Osteoblast (primary cell): ENCODE results near the gene CBX1. TPM values are rescaled to one million over a fixed set of nuclear protein-coding genes. Genes with fewer than 3 reads are reported as not detected.
"Not testable (repeated sequence)": the region's sequence is repeated elsewhere in the genome, so short reads cannot be mapped to it uniquely, and the experiment has no call there.

Experiments used
- DNase-seq: peaks from one replicate; pipeline ENCODE4 v3.0.0; 2011; ENCODE audit warnings: low spot score, mixed read lengths; ENCODE audit not compliant: insufficient read length; ENCODE audit errors: missing footprints
- H2AFZ ChIP-seq: 2 replicates; pipeline ENCODE4 v1.6.0; 2011; ENCODE audit warnings: mild to moderate bottlenecking, low read length
- H3K27ac ChIP-seq: 2 replicates; pipeline ENCODE4 v1.5.1; 2011; ENCODE audit warnings: mild to moderate bottlenecking, low read depth, low read length, moderate library complexity
- H3K27me3 ChIP-seq: 2 replicates; pipeline ENCODE4 v1.6.0; 2012; ENCODE audit warnings: mild to moderate bottlenecking, control low read depth, inconsistent platforms, low read length, moderate library complexity; ENCODE audit not compliant: insufficient read depth
- H3K36me3 ChIP-seq: 2 replicates; pipeline ENCODE4 v1.5.1; 2011; ENCODE audit warnings: mild to moderate bottlenecking, low read length, control low read depth, moderate library complexity; ENCODE audit not compliant: insufficient read depth
- H3K4me1 ChIP-seq: 2 replicates; pipeline ENCODE4 v1.5.1; 2011; ENCODE audit warnings: mild to moderate bottlenecking, low read length, control low read depth, moderate library complexity; ENCODE audit not compliant: insufficient read depth
- H3K4me2 ChIP-seq: 2 replicates; pipeline ENCODE4 v1.6.0; 2011; ENCODE audit warnings: mild to moderate bottlenecking, low read length; ENCODE audit not compliant: insufficient read depth
- H3K4me3 ChIP-seq: fragments of 200-600 bp; sonication (generic); 3 replicates; pipeline ENCODE4 v1.5.1; 2012; ENCODE audit warnings: mild to moderate bottlenecking, low read length, inconsistent platforms; ENCODE audit not compliant: insufficient read depth
- H3K79me2 ChIP-seq: 2 replicates; pipeline ENCODE4 v1.6.0; 2012; ENCODE audit warnings: mild to moderate bottlenecking, low read length, control low read depth, inconsistent platforms; ENCODE audit not compliant: insufficient read depth
- H3K9me3 ChIP-seq: 2 replicates; pipeline ENCODE4 v1.5.1; 2011; ENCODE audit warnings: low read depth, low read length, control low read depth
- H4K20me1 ChIP-seq: 2 replicates; pipeline ENCODE4 v1.6.0; 2012; ENCODE audit warnings: mild to moderate bottlenecking, low read length, control low read depth; ENCODE audit not compliant: insufficient read depth
- CTCF ChIP-seq: IDR thresholded peaks from 2 replicates; pipeline ENCODE4 v1.5.1; 2011; ENCODE audit warnings: mild to moderate bottlenecking, low read depth, low read length, moderate library complexity; ENCODE audit errors: extremely low read depth
- total RNA-seq: library from RNA; depleted of rRNA; stranded (reverse); fragments of >200 nt; gene quantifications from 2 replicates; pipeline ENCODE4 v1.2.3, GENCODE V29; 2012

Gene CBX1
- total RNA-seq, 1 donor: 30.0 TPM

DNA sequence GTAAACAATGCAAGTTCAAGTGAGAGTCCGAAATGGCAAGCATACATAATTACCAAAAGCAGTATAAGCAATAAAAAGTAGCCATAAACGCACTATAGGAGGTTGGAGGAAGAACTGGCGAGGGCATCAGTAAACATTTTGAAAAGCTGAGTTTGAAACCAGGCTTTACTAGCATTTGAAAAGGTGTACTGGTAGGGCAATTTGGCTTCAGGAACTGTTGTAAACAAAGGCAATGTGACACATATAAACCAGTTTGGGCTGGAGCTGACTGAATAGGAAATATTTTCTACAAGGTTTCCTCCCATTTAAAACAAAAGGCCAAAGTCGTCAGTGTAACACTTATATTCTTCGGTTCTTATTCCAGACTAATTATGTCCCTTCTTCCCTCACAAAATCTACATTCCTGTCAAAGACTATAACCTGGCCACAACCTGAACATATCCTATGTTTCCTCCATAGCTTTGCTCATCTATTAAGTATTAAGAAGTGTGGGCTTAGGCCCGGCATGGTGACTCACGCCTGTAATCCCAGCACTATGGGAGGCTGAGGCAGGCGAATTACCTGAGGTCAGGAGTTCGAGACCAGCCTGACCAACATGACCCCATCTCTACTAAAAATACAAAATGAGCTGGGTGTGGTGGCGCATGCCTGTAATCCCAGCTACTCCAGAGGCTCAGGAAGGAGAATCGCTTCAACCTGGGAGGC is 7.8 kb downstream of the CBX1 start:
- no peaks in the 10 kb centered on the region for H3K4me1 ChIP-seq
- no peak overlapping the region for H2AFZ ChIP-seq
- no peak for TF ChIP-seq CTCF
- peaks cover 4% of the 10 kb centered on the region for H3K36me3 ChIP-seq
- DNase-seq: no peak
- H3K27me3 ChIP-seq: no peaks in the 10 kb centered on the region
- peaks cover 97% of the 10 kb centered on the region for H3K79me2 ChIP-seq
- H3K4me2 ChIP-seq: no peak overlapping the region
- no peak overlapping the region for H3K27ac ChIP-seq
- no peak overlapping the region for H3K4me3 ChIP-seq
- no peaks in the 10 kb centered on the region for H4K20me1 ChIP-seq
- no peaks in the 10 kb centered on the region for H3K9me3 ChIP-seq

GRCh38 chr17:48084932-48085331 is 16.3 kb downstream of the CBX1 start:
- Histone ChIP-seq H3K79me2 (peaks cover 81% of the 10 kb centered on the region), H3K27me3 (no peaks in the 10 kb centered on the region), H3K4me3 (no peak overlapping the region), H2AFZ (no peak overlapping the region), H3K4me1 (no peaks in the 10 kb centered on the region), H3K36me3 (no peaks in the 10 kb centered on the region), H4K20me1 (peaks cover 20% of the 10 kb centered on the region), H3K4me2 (no peak overlapping the region), H3K27ac (no peak overlapping the region), H3K9me3 (no peaks in the 10 kb centered on the region)
- DNase-seq: no peak
- no peak for TF ChIP-seq CTCF

- Histone ChIP-seq H3K9me3 (no peaks in the 10 kb centered on the region), H3K4me2 (no peak overlapping the region), H3K36me3 (peaks cover 1% of the 10 kb centered on the region), H3K27ac (no peak overlapping the region), H3K27me3 (no peaks in the 10 kb centered on the region), H3K4me1 (peaks cover 2% of the 10 kb centered on the region), H2AFZ (no peak overlapping the region), H3K4me3 (no peak overlapping the region), H4K20me1 (peaks cover 21% of the 10 kb centered on the region), H3K79me2 (peaks cover 79% of the 10 kb centered on the region)
- no peak for DNase-seq
- TF ChIP-seq CTCF: no peak
Observed at GRCh38 chr17:48081858-48082257, 19.4 kb downstream of the CBX1 start.

- peaks cover 11% of the 10 kb centered on the region for H4K20me1 ChIP-seq
Observed at GRCh38 chr17:48077152-48077551, 24.1 kb downstream of the CBX1 start.

More at GRCh38 chr17:48077152-48077551, 24.1 kb downstream of the CBX1 start:
- Histone ChIP-seq H3K36me3 (peaks cover 30% of the 10 kb centered on the region), H3K4me1 (peaks cover 13% of the 10 kb centered on the region), H3K79me2 (peaks cover 55% of the 10 kb centered on the region)
- H3K27ac ChIP-seq, H3K9me3 ChIP-seq, H3K4me3 ChIP-seq, DNase-seq, H2AFZ ChIP-seq, H3K27me3 ChIP-seq, H3K4me2 ChIP-seq: not testable (repeated sequence)
